Fibroblast of upper back skin (primary cell): ENCODE results near the gene TTC12.

Experiments used
- DNase-seq: peaks from one replicate; pipeline ENCODE4 v3.0.0-alpha.2; 2013

Gene TTC12

GRCh38 chr11:113377681-113378412 lies 63.5 kb downstream of the TTC12 start:
- DNase-seq, result peak; percentile 54

- DNase-seq, result no peak
These were observed 64.3 kb downstream of the TTC12 start for GRCh38 chr11:113378692-113379091.

- no peak for DNase-seq
These were observed 67.7 kb downstream of the TTC12 start for GRCh38 chr11:113382121-113382520.

GRCh38 chr11:113384551-113384950 lies 70.2 kb downstream of the TTC12 start:
- DNase-seq, result peak; percentile 91

- DNase-seq, result no peak
These were observed 71.4 kb downstream of the TTC12 start for GRCh38 chr11:113385749-113386148.

- no peak for DNase-seq
These were observed 72.5 kb downstream of the TTC12 start for GRCh38 chr11:113386866-113387265.

- no peak for DNase-seq
These were observed 73.3 kb downstream of the TTC12 start, which contains the start of gene ANKK1 for GRCh38 chr11:113387605-113388211. ANKK1 (plus strand) TSS chr11:113387779; CDS start chr11:113387885, 106 bp downstream.

- no peak for DNase-seq
These were observed 74.9 kb downstream of the TTC12 start for GRCh38 chr11:113389272-113389671.

GRCh38 chr11:113392236-113392921 lies 78.0 kb downstream of the TTC12 start:
- DNase-seq, result no peak

GRCh38 chr11:113393501-113393985 lies 79.2 kb downstream of the TTC12 start:
- no peak for DNase-seq

- DNase-seq, result no peak
These were observed 80.5 kb downstream of the TTC12 start for GRCh38 chr11:113394919-113395318.

- DNase-seq, result no peak
These were observed 81.5 kb downstream of the TTC12 start for GRCh38 chr11:113395782-113396336.

- DNase-seq, result no peak
These were observed 82.3 kb downstream of the TTC12 start for GRCh38 chr11:113396690-113397089.

- DNase-seq, result no peak
These were observed 82.8 kb downstream of the TTC12 start for GRCh38 chr11:113397212-113397611.

GRCh38 chr11:113397821-113398220 lies 83.4 kb downstream of the TTC12 start:
- DNase-seq, result no peak

GRCh38 chr11:113398669-113399430 lies 84.5 kb downstream of the TTC12 start:
- no peak for DNase-seq

- DNase-seq, result no peak
These were observed 86.3 kb downstream of the TTC12 start for GRCh38 chr11:113400631-113401230.

- DNase-seq, result no peak
These were observed 87.3 kb downstream of the TTC12 start for GRCh38 chr11:113401718-113402117.

- DNase-seq, result no peak
These were observed 90.6 kb downstream of the TTC12 start for GRCh38 chr11:113404859-113405430.

GRCh38 chr11:113405724-113406478 lies 91.5 kb downstream of the TTC12 start:
- DNase-seq, result no peak

- no peak for DNase-seq
These were observed 92.8 kb downstream of the TTC12 start for GRCh38 chr11:113407163-113407562.
